ENCODE results near the gene RASGEF1C.

Gene RASGEF1C

DNA sequence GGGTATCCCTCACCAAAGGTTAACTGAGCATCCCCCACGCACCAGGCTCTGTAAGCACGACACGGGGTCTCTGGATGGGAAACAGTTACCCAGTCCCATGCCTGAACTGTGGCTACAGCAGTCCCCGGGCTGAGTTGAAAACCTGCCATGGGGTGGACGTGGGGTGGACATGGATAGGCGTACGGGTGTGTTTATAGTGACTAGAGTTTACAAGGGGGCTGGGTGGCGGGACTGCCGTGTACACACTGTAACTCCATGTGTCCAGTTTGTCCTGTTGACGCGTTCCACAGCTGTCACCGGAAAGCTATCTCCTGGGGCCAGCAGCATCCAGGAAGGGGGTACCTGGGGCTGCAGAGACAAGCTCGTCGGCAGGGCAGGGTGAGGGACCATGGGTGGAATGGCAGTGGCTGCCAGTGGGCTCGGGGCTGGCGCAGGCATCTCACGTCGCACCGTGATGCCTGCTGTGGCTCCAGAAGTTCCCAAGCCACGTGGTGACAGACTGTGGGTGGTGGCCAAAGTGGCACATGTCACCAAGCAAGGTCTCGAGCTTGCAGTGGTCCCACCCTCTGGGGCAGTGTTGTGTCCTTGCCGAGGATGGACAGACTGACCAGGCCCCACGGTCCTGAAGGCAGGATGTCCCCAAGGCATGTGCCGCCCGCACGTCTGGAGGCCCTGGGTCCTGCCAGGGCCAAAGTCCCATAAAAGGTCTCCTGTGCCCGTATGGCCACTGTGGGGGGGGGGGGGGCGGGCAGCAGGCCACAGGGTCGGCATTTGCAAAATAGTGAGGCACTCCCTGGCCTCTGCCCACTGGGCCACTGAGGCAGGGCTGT, 108.2 kb downstream of the RASGEF1C start:
- Histone ChIP-seq H3K9ac (ENCODE audit: low read depth, low read length) (no peak overlapping the region), H3K4me3 (ENCODE audit: low read length) (no peak overlapping the region), H3K27ac (ENCODE audit: low read depth, low read length) (no peak overlapping the region), H3K36me3 (ENCODE audit: insufficient read depth, low read length) (no peaks in the 10 kb centered on the region), H3K4me1 (ENCODE audit: insufficient read depth, low read length) (no peaks in the 10 kb centered on the region), H3K27me3 (ENCODE audit: insufficient read depth, low read length) (no peaks in the 10 kb centered on the region), H3K9me3 (ENCODE audit: insufficient read depth, low read depth, low read length) (0 out of 2 replicates have a peak, but pooled peaks cover 1% of the 10 kb centered on the region)
- WGBS, result 92% methylated on average over 29 of the region's 29 CpGs

DNA sequence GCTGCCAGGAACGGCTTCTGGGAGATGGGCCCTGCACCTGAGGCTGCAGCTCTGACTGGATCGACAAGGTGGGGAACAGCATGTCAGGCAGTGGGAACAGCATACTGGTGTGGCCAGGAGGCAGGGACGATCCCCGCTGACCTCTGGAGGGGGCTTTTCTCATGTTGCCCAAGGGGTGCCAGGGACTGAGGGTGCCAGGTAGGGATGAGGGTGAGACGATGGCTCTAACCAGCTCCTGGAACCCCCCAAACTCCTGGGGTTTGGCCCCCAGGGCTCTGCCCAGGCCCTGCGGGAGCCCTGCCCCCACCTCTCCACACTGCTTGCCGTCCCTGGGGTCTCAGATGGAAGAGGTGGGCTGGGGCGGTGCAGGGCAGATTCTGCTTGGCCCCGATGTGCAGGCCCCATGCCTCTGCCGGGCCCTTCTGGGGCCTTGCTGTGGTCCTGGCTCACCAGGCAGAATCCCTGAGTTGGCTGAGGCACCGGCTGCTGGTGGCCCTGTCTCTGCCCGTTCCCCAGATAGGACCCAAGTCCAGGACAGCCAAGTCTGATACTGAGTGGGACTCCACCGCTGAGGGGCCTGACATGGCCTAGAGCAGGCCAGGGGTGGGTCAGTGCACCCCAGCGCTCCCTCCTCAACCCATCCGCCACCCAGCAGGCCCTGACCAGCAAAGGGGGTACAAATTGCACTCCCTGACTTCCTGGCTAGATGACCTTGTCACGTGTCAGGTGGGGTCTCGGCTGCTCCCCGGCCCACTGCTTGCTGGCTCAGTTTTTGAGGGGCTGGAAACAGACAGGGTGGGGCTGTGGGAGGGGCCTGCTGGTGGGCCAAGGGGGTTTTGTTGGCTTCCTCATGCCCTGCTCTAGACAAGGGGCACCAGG, 109.0 kb downstream of the RASGEF1C start:
- no peaks in the 10 kb centered on the region for H3K9me3 ChIP-seq (ENCODE audit: insufficient read depth, low read depth, low read length)
- no peak overlapping the region for H3K9ac ChIP-seq (ENCODE audit: low read depth, low read length)
- no peaks in the 10 kb centered on the region for H3K27me3 ChIP-seq (ENCODE audit: insufficient read depth, low read length)
- 92% methylated on average over 18 of the region's 18 CpGs for WGBS
- no peak overlapping the region for H3K4me3 ChIP-seq (ENCODE audit: low read length)
- no peaks in the 10 kb centered on the region for H3K36me3 ChIP-seq (ENCODE audit: insufficient read depth, low read length)
- no peak overlapping the region for H3K27ac ChIP-seq (ENCODE audit: low read depth, low read length)
- H3K4me1 ChIP-seq (ENCODE audit: insufficient read depth, low read length), result no peaks in the 10 kb centered on the region

DNA sequence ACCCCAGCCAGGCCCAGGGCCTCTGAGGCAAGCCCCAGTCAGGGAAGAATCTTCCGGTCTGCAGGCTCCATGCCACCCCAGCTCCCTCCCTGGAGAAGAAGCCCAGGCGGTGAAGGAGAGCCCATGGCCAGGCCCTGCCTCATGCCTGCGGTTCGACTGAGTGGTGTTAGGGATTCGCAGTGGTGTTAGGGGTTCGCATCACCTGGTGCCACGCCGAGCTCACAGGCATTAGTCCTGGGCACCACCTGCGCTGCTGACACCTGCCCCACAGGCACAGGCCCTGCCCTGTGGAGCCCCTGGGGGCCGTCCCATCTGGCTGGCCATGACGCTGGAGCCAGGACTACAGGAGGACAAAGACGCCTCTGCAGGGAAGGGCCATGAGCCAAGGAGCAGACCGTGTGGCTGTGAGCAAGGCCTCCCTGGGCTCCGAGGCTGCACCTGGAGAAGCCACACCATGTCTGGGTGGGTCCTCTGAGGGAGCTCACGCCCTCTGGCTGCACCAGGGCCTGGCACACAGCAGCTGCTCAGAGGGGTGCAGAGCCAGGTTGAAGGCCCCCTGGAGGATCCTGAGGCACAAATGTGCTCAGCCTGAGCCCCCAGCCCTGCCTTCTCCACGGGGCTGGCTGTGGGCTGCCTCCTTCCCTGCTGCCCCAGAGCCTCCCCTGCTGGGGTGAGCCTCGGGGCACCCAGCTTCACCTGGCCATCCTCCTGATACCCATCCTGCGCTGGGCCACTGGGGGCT, 109.8 kb downstream of the RASGEF1C start:
- no peaks in the 10 kb centered on the region for H3K4me1 ChIP-seq (ENCODE audit: insufficient read depth, low read length)
- 88% methylated on average over 18 of the region's 18 CpGs for WGBS
- no peak overlapping the region for H3K9ac ChIP-seq (ENCODE audit: low read depth, low read length)
- H3K36me3 ChIP-seq (ENCODE audit: insufficient read depth, low read length), result no peaks in the 10 kb centered on the region
- H3K9me3 ChIP-seq (ENCODE audit: insufficient read depth, low read depth, low read length), result no peaks in the 10 kb centered on the region
- H3K27ac ChIP-seq (ENCODE audit: low read depth, low read length), result no peak overlapping the region
- H3K4me3 ChIP-seq (ENCODE audit: low read length), result no peak overlapping the region
- no peaks in the 10 kb centered on the region for H3K27me3 ChIP-seq (ENCODE audit: insufficient read depth, low read length)

DNA sequence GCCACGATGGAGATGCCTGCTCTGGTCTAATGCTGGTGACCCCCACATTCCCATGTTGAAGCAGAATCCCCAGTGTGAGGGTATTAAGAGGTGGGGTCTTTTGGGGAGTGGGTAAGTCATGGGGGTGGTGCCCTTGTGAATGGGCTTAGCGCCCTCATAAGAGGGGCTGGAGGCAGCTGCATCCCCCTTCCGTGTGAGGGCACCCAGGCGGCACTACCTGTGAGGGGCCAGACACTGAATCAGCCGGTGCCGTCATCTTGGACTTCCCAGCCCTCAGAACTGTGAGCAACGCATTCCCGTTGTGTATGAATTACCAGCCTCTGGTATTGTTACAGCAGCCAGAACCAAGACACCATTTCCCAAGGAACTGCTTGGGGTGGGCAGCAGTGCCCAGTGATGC, 110.5 kb downstream of the RASGEF1C start:
- no peaks in the 10 kb centered on the region for H3K9me3 ChIP-seq (ENCODE audit: insufficient read depth, low read depth, low read length)
- H3K4me1 ChIP-seq (ENCODE audit: insufficient read depth, low read length), result no peaks in the 10 kb centered on the region
- H3K4me3 ChIP-seq (ENCODE audit: low read length), result no peak overlapping the region
- no peak overlapping the region for H3K9ac ChIP-seq (ENCODE audit: low read depth, low read length)
- H3K36me3 ChIP-seq (ENCODE audit: insufficient read depth, low read length), result no peaks in the 10 kb centered on the region
- no peak overlapping the region for H3K27ac ChIP-seq (ENCODE audit: low read depth, low read length)
- no peaks in the 10 kb centered on the region for H3K27me3 ChIP-seq (ENCODE audit: insufficient read depth, low read length)
- 94% methylated on average over 8 of the region's 8 CpGs for WGBS

DNA sequence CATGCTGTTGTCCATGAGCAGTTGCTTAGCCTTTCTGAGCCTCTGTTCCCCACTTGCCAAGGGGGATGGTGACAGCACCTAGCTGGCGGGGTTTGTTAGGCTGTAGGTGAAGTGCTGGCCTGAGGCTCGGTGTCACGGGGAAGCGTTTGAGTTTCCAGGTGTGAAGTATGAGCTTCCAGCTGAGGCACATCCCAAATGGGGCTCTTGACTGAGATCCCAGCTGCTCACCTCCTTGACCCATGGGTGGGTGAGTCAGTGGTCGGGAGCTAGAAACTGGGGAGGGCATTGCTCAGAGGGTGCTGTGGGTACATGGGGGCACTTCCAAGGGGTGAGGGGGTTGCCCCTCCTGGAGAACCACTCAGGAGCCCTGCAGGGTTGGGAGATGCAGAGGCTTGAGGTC, 111.1 kb downstream of the RASGEF1C start:
- H3K27ac ChIP-seq (ENCODE audit: low read depth, low read length), result no peak overlapping the region
- no peaks in the 10 kb centered on the region for H3K36me3 ChIP-seq (ENCODE audit: insufficient read depth, low read length)
- H3K4me3 ChIP-seq (ENCODE audit: low read length), result no peak overlapping the region
- H3K9ac ChIP-seq (ENCODE audit: low read depth, low read length), result no peak overlapping the region
- H3K4me1 ChIP-seq (ENCODE audit: insufficient read depth, low read length), result no peaks in the 10 kb centered on the region
- WGBS, result 93% methylated on average over 5 of the region's 5 CpGs
- H3K9me3 ChIP-seq (ENCODE audit: insufficient read depth, low read depth, low read length), result no peaks in the 10 kb centered on the region
- no peaks in the 10 kb centered on the region for H3K27me3 ChIP-seq (ENCODE audit: insufficient read depth, low read length)

DNA sequence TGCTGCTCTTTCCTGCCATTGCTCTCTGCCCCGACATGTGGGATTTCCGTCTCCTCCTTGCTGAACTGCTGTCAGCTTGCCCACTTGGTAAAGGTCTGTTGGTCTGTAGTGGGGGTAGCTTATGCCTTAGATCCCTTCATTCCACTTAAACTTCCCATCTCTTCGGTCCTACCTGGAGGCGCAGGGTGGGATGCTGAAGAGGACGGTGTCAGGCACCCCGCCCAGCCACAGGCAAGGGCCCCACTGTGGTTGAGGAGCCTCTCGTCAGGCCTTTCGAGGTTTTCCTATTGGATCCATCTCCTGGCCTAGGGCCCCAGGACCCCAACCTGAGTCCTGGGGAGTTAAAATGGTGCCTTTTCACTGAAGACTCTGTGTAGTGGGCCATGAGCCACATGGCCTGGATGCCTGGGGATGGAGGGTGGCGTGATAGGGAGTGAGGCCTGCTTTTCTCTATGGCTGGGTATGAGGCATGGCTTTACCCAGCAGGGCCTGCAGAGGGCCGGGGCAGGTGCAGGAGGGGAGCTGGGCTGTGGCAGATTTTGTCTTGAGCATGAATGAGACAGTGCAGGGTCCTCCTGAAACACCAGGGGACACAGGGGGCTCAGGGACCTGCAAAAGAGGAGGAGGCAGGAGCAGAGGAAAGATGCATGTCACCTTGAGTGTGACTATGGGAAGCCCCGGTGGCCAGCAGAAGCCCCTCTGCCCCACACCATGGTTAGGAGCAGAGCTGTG, 111.7 kb downstream of the RASGEF1C start:
- no peaks in the 10 kb centered on the region for H3K27me3 ChIP-seq (ENCODE audit: insufficient read depth, low read length)
- no peaks in the 10 kb centered on the region for H3K9me3 ChIP-seq (ENCODE audit: insufficient read depth, low read depth, low read length)
- no peak overlapping the region for H3K4me3 ChIP-seq (ENCODE audit: low read length)
- H3K4me1 ChIP-seq (ENCODE audit: insufficient read depth, low read length), result no peaks in the 10 kb centered on the region
- H3K36me3 ChIP-seq (ENCODE audit: insufficient read depth, low read length), result no peaks in the 10 kb centered on the region
- no peak overlapping the region for H3K27ac ChIP-seq (ENCODE audit: low read depth, low read length)
- H3K9ac ChIP-seq (ENCODE audit: low read depth, low read length), result no peak overlapping the region
- WGBS, result 89% methylated on average over 11 of the region's 11 CpGs

DNA sequence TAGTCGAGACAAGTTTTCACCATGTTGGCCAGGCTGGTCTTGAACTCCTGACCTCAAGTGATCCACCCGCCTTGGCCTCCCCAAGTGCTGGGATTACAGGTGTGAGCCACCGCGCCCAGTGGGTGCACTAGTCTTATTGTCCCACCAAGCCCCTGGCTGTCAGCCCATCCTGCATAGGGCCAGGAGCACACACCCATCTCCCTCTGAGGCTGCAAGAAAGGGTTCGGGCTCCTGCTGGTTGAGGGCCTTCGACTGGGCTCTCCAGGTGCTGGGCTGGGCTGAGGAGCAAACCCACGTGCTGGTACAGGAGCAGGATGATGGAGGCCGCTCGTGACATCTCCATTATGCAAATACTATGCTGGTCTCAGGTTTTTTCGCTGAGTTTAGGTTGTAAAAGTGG, 112.4 kb downstream of the RASGEF1C start:
- Histone ChIP-seq H3K27me3 (ENCODE audit: insufficient read depth, low read length) (no peaks in the 10 kb centered on the region), H3K4me1 (ENCODE audit: insufficient read depth, low read length) (no peaks in the 10 kb centered on the region), H3K36me3 (ENCODE audit: insufficient read depth, low read length) (no peaks in the 10 kb centered on the region), H3K9me3 (ENCODE audit: insufficient read depth, low read depth, low read length) (no peaks in the 10 kb centered on the region), H3K9ac (ENCODE audit: low read depth, low read length) (no peak overlapping the region), H3K27ac (ENCODE audit: low read depth, low read length) (no peak overlapping the region), H3K4me3 (ENCODE audit: low read length) (no peak overlapping the region)
- 86% methylated on average over 10 of the region's 10 CpGs for WGBS

DNA sequence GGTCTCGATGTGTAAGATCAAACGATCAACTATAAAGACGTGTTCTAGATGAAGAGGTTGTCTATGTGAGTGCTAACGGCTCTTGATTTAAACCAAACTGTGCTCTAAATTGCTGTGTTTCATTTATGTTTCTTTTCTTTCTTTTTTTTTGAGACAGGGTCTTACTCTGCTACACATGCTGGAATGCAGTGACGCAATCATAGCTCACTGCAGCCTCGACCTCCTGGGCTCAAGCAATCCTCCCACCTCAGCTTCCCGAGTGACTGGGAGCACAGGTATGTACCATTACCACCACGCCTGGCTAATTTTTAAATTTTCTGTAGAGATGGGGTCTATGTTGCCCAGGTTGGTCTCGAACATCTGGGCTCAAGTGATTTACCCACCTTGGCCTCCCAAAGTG, 113.5 kb downstream of the RASGEF1C start:
- Histone ChIP-seq H3K27me3 (ENCODE audit: insufficient read depth, low read length) (no peaks in the 10 kb centered on the region), H3K4me1 (ENCODE audit: insufficient read depth, low read length) (no peaks in the 10 kb centered on the region), H3K36me3 (ENCODE audit: insufficient read depth, low read length) (no peaks in the 10 kb centered on the region), H3K27ac (ENCODE audit: low read depth, low read length) (no peak overlapping the region), H3K4me3 (ENCODE audit: low read length) (no peak overlapping the region), H3K9ac (ENCODE audit: low read depth, low read length) (no peak overlapping the region), H3K9me3 (ENCODE audit: insufficient read depth, low read depth, low read length) (no peaks in the 10 kb centered on the region)
- 91% methylated on average over 9 of the region's 9 CpGs for WGBS

DNA sequence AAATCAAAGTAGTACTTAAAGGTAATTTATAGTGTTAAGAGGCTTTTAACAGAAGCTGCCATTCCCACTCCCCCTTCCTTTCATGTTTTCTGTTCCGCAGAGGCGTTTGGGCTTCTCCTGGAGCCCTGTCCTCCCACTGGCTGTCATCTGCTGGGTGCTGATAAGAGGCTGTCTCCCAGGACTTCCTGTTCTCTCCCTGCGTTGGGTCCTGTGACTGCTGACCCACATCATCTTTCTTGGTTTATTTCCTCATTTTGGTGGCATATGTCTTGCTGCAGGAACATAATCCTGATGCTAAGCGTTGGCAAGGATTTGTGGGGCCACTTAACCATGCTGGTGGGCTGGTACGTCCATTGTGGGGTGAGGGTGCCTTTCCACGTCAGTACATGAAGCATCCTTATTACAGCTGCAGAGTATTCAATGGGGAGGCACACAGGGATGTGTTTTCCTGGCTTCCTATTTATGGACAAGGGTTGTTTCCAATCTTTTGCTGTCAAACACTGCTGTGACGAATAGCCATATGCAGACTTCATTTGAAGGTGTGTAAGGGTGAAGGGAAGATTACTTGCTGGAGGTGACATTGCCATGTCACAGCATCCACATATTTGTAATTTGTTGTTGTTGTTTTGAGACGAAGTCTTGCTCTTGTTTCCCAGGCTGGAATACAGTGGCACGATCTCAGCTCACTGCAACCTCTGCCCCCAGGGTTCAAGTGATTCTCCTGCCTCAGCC, 115.2 kb downstream of the RASGEF1C start:
- Histone ChIP-seq H3K9me3 (ENCODE audit: insufficient read depth, low read depth, low read length) (no peaks in the 10 kb centered on the region), H3K27ac (ENCODE audit: low read depth, low read length) (no peak overlapping the region), H3K36me3 (ENCODE audit: insufficient read depth, low read length) (no peaks in the 10 kb centered on the region), H3K4me3 (ENCODE audit: low read length) (no peak overlapping the region), H3K4me1 (ENCODE audit: insufficient read depth, low read length) (peaks cover 1% of the 10 kb centered on the region; the same call in 1 of the 2 replicates), H3K9ac (ENCODE audit: low read depth, low read length) (no peak overlapping the region), H3K27me3 (ENCODE audit: insufficient read depth, low read length) (no peaks in the 10 kb centered on the region)
- 93% methylated on average over 9 of the region's 9 CpGs for WGBS

DNA sequence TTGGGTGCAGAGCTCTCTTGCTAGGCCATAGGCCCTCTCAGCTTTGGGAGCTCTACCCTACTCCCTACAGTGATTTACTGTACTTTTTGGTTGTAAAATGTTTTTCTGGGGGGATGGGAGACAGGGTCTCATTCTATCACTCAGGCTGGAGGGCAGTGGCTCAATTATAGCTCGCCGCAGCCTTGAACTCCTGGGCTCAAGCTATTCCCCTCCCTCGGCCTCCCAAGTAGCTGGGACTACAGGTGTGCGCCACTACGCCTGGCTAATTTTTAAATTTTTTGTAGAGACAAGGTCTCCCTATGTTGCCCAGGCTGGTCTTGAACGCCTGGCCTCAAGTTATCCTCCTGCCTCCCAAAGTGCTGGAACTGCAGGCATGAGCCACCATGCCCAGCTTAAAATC, 115.8 kb downstream of the RASGEF1C start:
- Histone ChIP-seq H3K4me3 (ENCODE audit: low read length) (no peak overlapping the region), H3K27ac (ENCODE audit: low read depth, low read length) (no peak overlapping the region), H3K4me1 (ENCODE audit: insufficient read depth, low read length) (peaks cover 4% of the 10 kb centered on the region; the same call in 1 of the 2 replicates), H3K36me3 (ENCODE audit: insufficient read depth, low read length) (no peaks in the 10 kb centered on the region), H3K9me3 (ENCODE audit: insufficient read depth, low read depth, low read length) (no peaks in the 10 kb centered on the region), H3K9ac (ENCODE audit: low read depth, low read length) (no peak overlapping the region), H3K27me3 (ENCODE audit: insufficient read depth, low read length) (no peaks in the 10 kb centered on the region)
- WGBS, result 94% methylated on average over 6 of the region's 6 CpGs
